ENCODE results near the gene DAB2IP. TPM values are rescaled to one million over a fixed set of nuclear protein-coding genes. Genes with fewer than 3 reads are reported as not detected.

The DAB2IP gene
- total RNA-seq, 1 experiment from 2014 or later = 56.3 TPM

DNA sequence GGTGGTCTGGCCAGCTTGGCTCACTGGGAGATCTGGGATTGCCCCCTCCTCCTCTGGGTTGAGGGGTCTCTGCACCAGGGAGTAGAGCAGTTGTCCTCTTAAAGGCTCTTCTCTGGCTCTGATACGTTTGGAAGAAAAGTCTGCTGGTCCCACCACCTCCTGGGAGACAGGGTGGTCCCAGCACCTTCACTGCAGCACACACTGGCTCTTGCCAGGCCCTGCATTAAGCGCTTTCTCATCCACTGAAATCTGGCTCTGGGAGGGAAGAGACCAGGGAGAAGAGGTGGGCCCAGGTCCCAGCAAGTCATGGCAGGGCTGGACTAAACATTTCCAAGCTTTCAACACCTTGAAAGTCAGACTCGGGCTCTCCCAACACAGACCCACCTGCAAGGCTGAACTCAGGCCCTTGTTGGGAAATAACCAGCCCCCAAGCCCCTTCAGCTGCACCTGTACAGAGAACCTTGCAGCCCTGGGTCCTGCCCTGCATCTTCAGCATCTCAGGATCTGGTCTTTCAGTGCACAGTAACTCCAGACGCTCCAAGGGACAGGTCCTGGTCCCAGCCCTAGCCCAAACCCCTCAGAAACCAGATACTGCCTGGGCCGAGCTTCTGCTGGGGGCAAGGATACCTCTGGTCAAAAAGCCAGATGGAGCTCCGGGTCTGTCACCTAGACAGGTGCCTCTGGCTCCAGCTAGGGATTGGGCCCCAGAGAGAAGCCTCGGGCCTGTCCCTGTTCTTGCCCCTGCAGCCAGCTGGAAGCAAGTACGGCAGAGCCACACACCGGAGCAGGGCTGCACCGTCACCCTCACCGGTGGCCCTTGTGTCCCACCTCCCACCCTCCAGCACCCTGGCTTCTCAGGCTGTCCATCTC is 134.5 kb downstream of the DAB2IP start:
- CTCF ChIA-PET = no interaction called here

GRCh38 chr9:121786543-121786948 is 135.1 kb downstream of the DAB2IP start:
- Mint-ChIP-seq H3K9me3 (ENCODE audit: low read depth, unreplicated experiment) (no peaks in the 10 kb centered on the region), H3K27ac (ENCODE audit: unreplicated experiment) (no peak overlapping the region), H3K36me3 (ENCODE audit: insufficient read depth, unreplicated experiment) (peaks cover 16% of the 10 kb centered on the region), H3K4me3 (ENCODE audit: low read depth, unreplicated experiment) (no peak overlapping the region), H3K4me1 (ENCODE audit: low read depth, unreplicated experiment) (no peaks in the 10 kb centered on the region), H3K27me3 (ENCODE audit: unreplicated experiment) (peaks cover 13% of the 10 kb centered on the region)
- intact Hi-C loops (cut with micrococcal nuclease; ENCODE audit: unreplicated experiment) = no loop called here
- CTCF ChIA-PET = no interaction called here
- no peak for DNase-seq
- no TSS peak for BruUV-seq (replicated peaks)
- TF ChIP-seq, protein P1, sequence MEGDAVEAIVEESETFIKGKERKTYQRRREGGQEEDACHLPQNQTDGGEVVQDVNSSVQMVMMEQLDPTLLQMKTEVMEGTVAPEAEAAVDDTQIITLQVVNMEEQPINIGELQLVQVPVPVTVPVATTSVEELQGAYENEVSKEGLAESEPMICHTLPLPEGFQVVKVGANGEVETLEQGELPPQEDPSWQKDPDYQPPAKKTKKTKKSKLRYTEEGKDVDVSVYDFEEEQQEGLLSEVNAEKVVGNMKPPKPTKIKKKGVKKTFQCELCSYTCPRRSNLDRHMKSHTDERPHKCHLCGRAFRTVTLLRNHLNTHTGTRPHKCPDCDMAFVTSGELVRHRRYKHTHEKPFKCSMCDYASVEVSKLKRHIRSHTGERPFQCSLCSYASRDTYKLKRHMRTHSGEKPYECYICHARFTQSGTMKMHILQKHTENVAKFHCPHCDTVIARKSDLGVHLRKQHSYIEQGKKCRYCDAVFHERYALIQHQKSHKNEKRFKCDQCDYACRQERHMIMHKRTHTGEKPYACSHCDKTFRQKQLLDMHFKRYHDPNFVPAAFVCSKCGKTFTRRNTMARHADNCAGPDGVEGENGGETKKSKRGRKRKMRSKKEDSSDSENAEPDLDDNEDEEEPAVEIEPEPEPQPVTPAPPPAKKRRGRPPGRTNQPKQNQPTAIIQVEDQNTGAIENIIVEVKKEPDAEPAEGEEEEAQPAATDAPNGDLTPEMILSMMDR (IDR thresholded peaks at IDR 0.05; ENCODE audit: unreplicated experiment) = no peak

More for the DNA sequence above, 134.5 kb downstream of the DAB2IP start:
- H3K9me3 Mint-ChIP-seq (ENCODE audit: low read depth, unreplicated experiment) = no peaks in the 10 kb centered on the region
- TF ChIP-seq, protein P1 (IDR thresholded peaks at IDR 0.05; ENCODE audit: unreplicated experiment) = no peak
- no peak for DNase-seq
- no TSS peak for BruUV-seq (replicated peaks)
- intact Hi-C loops (cut with micrococcal nuclease; ENCODE audit: unreplicated experiment) = no loop called here
- H3K4me3 Mint-ChIP-seq (ENCODE audit: low read depth, unreplicated experiment) = no peak overlapping the region
- peaks cover 6% of the 10 kb centered on the region for H3K27me3 Mint-ChIP-seq (ENCODE audit: unreplicated experiment)
- no peak overlapping the region for H3K27ac Mint-ChIP-seq (ENCODE audit: unreplicated experiment)
- no peaks in the 10 kb centered on the region for H3K4me1 Mint-ChIP-seq (ENCODE audit: low read depth, unreplicated experiment)
- H3K36me3 Mint-ChIP-seq (ENCODE audit: insufficient read depth, unreplicated experiment) = peaks cover 22% of the 10 kb centered on the region

- DNase-seq = no peak
- TF ChIP-seq, protein P1 (IDR thresholded peaks at IDR 0.05; ENCODE audit: unreplicated experiment) = no peak
- H3K27me3 Mint-ChIP-seq (ENCODE audit: unreplicated experiment) = peaks cover 15% of the 10 kb centered on the region
- no peak overlapping the region for H3K4me3 Mint-ChIP-seq (ENCODE audit: low read depth, unreplicated experiment)
- H3K9me3 Mint-ChIP-seq (ENCODE audit: low read depth, unreplicated experiment) = no peaks in the 10 kb centered on the region
- no TSS peak for BruUV-seq (replicated peaks)
- no peak overlapping the region for H3K27ac Mint-ChIP-seq (ENCODE audit: unreplicated experiment)
- peaks cover 16% of the 10 kb centered on the region for H3K36me3 Mint-ChIP-seq (ENCODE audit: insufficient read depth, unreplicated experiment)
- intact Hi-C loops (cut with micrococcal nuclease; ENCODE audit: unreplicated experiment) = no loop called here
- no peaks in the 10 kb centered on the region for H3K4me1 Mint-ChIP-seq (ENCODE audit: low read depth, unreplicated experiment)
- CTCF ChIA-PET = no interaction called here
Measured at GRCh38 chr9:121786998-121787422, 135.6 kb downstream of the DAB2IP start.

- Mint-ChIP-seq H3K36me3 (ENCODE audit: insufficient read depth, unreplicated experiment) (peaks cover 14% of the 10 kb centered on the region), H3K9me3 (ENCODE audit: low read depth, unreplicated experiment) (no peaks in the 10 kb centered on the region), H3K4me1 (ENCODE audit: low read depth, unreplicated experiment) (no peaks in the 10 kb centered on the region), H3K4me3 (ENCODE audit: low read depth, unreplicated experiment) (no peak overlapping the region), H3K27me3 (ENCODE audit: unreplicated experiment) (peaks cover 15% of the 10 kb centered on the region), H3K27ac (ENCODE audit: unreplicated experiment) (peak overlapping the region; percentile 6)
- no TSS peak for BruUV-seq (replicated peaks)
- TF ChIP-seq, protein P1 (IDR thresholded peaks at IDR 0.05; ENCODE audit: unreplicated experiment) = no peak
- DNase-seq = no peak
- intact Hi-C loops (cut with micrococcal nuclease; ENCODE audit: unreplicated experiment) = no loop called here
- CTCF ChIA-PET = no interaction called here
Measured at GRCh38 chr9:121788686-121789366, 137.4 kb downstream of the DAB2IP start.

All from Calu3 (cell line).